Measurements from ENCODE around the gene ZBTB21.

DNA sequence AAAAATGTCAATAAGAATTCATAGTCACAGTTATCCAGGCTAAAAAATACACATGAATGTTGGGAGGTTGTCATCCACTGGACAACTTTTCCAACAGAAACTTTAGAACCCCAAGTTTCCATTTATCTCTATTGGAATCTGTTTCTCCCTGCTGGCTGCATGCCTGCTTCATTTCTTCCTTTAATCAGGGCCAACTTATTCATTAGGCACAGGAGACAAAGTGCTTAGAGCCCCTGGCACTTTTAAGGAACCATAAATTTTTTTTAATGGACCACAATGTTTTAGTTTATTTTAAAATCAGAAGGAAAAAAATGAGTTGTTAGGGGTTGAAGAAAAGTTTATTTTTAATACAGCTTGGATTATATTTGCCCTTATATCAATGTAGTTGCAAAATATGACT lies 29.6 kb downstream of the ZBTB21 start:
- no peak for TF ChIP-seq EP300 (IDR thresholded peaks at IDR 0.05; ENCODE audit: low read depth)
- no peak for TF ChIP-seq CTCF (IDR thresholded peaks at IDR 0.05)
- no peak for TF ChIP-seq POLR2A (IDR thresholded peaks at IDR 0.05)
- TF ChIP-seq POLR2AphosphoS5 (IDR thresholded peaks at IDR 0.05): no peak

All from transverse colon (tissue), 4 donors.